Uterus (tissue), 4 donors: ENCODE measurements around the gene MPO. TPM values are rescaled to one million over a fixed set of nuclear protein-coding genes. Genes with fewer than 3 reads are reported as not detected.

ENCODE experiments used
- DNase-seq, 2 donors: peaks; one replicate each; pipeline ENCODE4 v3.0.0-alpha.2; 2019 to 2020
- H3K27ac ChIP-seq, 2 donors: fragments of 200-600 bp; sonication (generic); 1 replicate in 1 of 2; 2 replicates in 1 of 2; pipeline ENCODE4 v1.5.1; 2016 to 2018
- H3K27me3 ChIP-seq, 2 donors: fragments of 200-600 bp; sonication (generic); one replicate each; pipeline ENCODE4 v1.5.1; 2018 to 2019; ENCODE audit warnings: control low read depth in 1 of 2
- H3K36me3 ChIP-seq, 2 donors: fragments of 200-600 bp; sonication (generic); one replicate each; pipeline ENCODE4 v1.5.1; 2019; ENCODE audit warnings: control low read depth in 1 of 2
- H3K4me1 ChIP-seq, 2 donors: fragments of 200-600 bp; sonication (generic); one replicate each; pipeline ENCODE4 v1.5.1; 2018 to 2019; ENCODE audit warnings: control low read depth in 1 of 2
- H3K4me3 ChIP-seq, 2 donors: fragments of 200-600 bp; sonication (generic); 1 replicate in 1 of 2; 2 replicates in 1 of 2; pipeline ENCODE4 v1.5.1; 2018 to 2019; ENCODE audit warnings: mild to moderate bottlenecking in 1 of 2
- H3K9me3 ChIP-seq, 2 donors: fragments of 200-600 bp; sonication (generic); one replicate each; pipeline ENCODE4 v1.5.1; 2019; ENCODE audit warnings: control low read depth in 1 of 2
- POLR2A ChIP-seq, 2 donors: fragments of 450-650 bp; IDR thresholded peaks; one replicate each; pipeline ENCODE4 v1.6.1; 2016; ENCODE audit warnings: antibody characterized with exemption in 2 of 2, mild to moderate bottlenecking in 1 of 2, moderate library complexity in 1 of 2
- intact Hi-C: fragments of 100-400 bp; cut with DNase I; formaldehyde crosslinking; loops from one replicate; pipeline ENCODE4 v1.15.1; 2023; ENCODE audit warnings: low total_unique reads
- total RNA-seq, 4 donors: library from RNA; depleted of rRNA in 3 of 4; stranded (reverse); fragments of >200 nt in 3 of 4; gene quantifications; one replicate each; pipeline versions ENCODE4 v1.1.0 to v1.2.4, GENCODE V29; 2014 to 2023
- TF ChIP-seq, protein P1 (sequence below), 4 experiments: fragments of 200-600 bp in 2 of 4; fragments of 450-650 bp in 2 of 4; sonication (generic) in 2 of 4; IDR thresholded peaks; one replicate each; pipeline ENCODE4 v1.5.1; 2016 to 2019; ENCODE audit warnings: antibody characterized with exemption in 4 of 4, mild to moderate bottlenecking in 2 of 4, moderate library complexity in 1 of 4
- donor health status: DM: yes; HTN: yes; CAD: no.

Gene MPO
- total RNA-seq, 4 donors from 2014 or later = 0.79 to 21.7 TPM; not detected in 2

DNA sequence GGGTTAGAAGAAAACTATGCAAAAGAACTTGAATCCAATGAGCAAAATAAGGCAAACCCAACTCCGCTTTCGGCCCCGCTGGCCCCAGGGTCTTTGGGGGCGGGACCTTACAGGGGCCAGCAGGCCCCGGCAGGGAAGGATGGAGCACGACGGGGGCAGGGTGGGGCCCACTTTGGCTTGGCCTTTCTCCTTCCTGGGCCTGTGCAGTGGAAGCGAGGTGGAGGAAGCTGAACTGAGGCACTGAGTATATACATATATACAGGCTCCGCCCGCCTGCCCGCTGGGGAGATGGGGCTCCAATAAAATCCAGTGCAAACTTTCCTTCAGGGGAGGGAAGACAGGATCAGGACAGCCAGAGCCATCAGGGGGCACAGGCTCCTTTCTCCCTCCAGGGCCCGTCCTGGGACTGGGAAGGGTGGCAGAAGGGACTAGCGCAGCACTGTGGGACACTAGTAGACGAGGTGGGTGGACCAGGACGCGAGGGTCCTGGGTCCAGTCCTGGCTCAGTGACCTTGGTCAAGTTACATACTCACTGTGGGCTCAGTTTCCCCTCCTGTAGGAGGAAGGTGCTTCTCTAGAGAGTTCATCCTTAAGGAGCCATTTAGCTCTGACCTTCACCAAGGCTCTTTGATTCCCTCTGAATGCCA lies 20.9 kb upstream of the MPO start:
- H3K4me3 ChIP-seq = no peak overlapping the region
- no peaks in the 10 kb centered on the region for H3K9me3 ChIP-seq
- H3K27ac ChIP-seq = no peak overlapping the region
- H3K27me3 ChIP-seq = no peaks in the 10 kb centered on the region
- H3K36me3 ChIP-seq = no peaks in the 10 kb centered on the region
- no peak for TF ChIP-seq POLR2A (IDR thresholded peaks at IDR 0.05)
- H3K4me1 ChIP-seq = no peaks in the 10 kb centered on the region
- intact Hi-C loops = no loop called here
- no peak for DNase-seq

GRCh38 chr17:58300336-58300735 lies 19.6 kb upstream of the MPO start:
- H3K36me3 ChIP-seq = no peaks in the 10 kb centered on the region
- no peak overlapping the region for H3K27ac ChIP-seq
- no peaks in the 10 kb centered on the region for H3K27me3 ChIP-seq
- no peak overlapping the region for H3K4me3 ChIP-seq
- intact Hi-C loops = no loop called here
- no peaks in the 10 kb centered on the region for H3K9me3 ChIP-seq
- no peak for DNase-seq
- TF ChIP-seq, protein P1, sequence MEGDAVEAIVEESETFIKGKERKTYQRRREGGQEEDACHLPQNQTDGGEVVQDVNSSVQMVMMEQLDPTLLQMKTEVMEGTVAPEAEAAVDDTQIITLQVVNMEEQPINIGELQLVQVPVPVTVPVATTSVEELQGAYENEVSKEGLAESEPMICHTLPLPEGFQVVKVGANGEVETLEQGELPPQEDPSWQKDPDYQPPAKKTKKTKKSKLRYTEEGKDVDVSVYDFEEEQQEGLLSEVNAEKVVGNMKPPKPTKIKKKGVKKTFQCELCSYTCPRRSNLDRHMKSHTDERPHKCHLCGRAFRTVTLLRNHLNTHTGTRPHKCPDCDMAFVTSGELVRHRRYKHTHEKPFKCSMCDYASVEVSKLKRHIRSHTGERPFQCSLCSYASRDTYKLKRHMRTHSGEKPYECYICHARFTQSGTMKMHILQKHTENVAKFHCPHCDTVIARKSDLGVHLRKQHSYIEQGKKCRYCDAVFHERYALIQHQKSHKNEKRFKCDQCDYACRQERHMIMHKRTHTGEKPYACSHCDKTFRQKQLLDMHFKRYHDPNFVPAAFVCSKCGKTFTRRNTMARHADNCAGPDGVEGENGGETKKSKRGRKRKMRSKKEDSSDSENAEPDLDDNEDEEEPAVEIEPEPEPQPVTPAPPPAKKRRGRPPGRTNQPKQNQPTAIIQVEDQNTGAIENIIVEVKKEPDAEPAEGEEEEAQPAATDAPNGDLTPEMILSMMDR (IDR thresholded peaks at IDR 0.05) = no peak
- no peak for TF ChIP-seq POLR2A (IDR thresholded peaks at IDR 0.05)
- no peaks in the 10 kb centered on the region for H3K4me1 ChIP-seq

GRCh38 chr17:58294034-58294433 lies 13.3 kb upstream of the MPO start:
- H3K36me3 ChIP-seq = no peaks in the 10 kb centered on the region
- H3K4me1 ChIP-seq = no peaks in the 10 kb centered on the region
- H3K27ac ChIP-seq = no peak overlapping the region
- H3K9me3 ChIP-seq = no peaks in the 10 kb centered on the region
- H3K4me3 ChIP-seq = no peak overlapping the region
- TF ChIP-seq POLR2A (IDR thresholded peaks at IDR 0.05) = no peak
- TF ChIP-seq, protein P1 (IDR thresholded peaks at IDR 0.05) = no peak
- no peaks in the 10 kb centered on the region for H3K27me3 ChIP-seq
- intact Hi-C loops = no loop called here
- no peak for DNase-seq

DNA sequence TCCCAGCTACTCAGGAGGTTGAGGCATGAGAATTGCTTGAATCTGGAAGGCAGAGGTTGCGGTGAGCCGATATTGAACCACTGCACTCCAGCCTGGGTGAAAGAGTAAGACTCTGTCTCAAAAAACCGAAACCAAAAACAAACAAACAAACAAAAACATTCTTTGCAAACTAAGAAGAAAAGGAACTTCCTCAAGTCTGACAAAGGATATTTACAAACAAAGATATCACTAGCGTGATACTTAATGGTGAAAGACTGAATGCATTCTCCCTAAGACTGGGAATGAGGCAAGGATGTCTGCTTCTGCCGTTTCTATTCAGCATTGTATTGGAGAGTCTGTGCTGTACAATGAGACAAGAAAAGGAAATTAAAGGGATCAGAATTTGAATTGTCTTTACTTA lies 10.5 kb upstream of the MPO start:
- H3K36me3 ChIP-seq = no peaks in the 10 kb centered on the region
- no peaks in the 10 kb centered on the region for H3K4me1 ChIP-seq
- no peak overlapping the region for H3K4me3 ChIP-seq
- TF ChIP-seq POLR2A (IDR thresholded peaks at IDR 0.05) = no peak
- TF ChIP-seq, protein P1 (IDR thresholded peaks at IDR 0.05) = no peak
- H3K27ac ChIP-seq = no peak overlapping the region
- intact Hi-C loops = no loop called here
- no peaks in the 10 kb centered on the region for H3K9me3 ChIP-seq
- no peaks in the 10 kb centered on the region for H3K27me3 ChIP-seq
- no peak for DNase-seq

DNA sequence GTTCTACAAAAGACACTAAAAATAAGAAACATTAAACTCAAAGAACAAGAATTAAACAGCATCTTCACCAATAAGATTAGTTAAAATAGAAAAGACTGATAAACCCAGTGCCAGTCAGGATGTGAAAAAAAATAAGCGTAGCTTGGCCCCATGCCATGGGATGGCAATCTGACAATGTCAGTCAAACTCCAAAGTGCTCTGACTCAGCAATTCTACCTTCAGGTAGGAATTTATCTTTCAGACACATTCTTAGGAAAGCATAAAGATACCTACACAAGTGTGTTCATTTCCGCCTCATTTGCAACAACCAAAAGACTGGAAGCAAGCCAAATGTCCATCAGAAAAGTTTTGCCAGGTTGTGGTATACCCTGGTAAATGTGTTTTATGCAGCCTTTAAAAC lies 9.1 kb upstream of the MPO start:
- intact Hi-C loops = no loop called here
- H3K9me3 ChIP-seq = no peaks in the 10 kb centered on the region
- TF ChIP-seq POLR2A (IDR thresholded peaks at IDR 0.05) = no peak
- TF ChIP-seq, protein P1 (IDR thresholded peaks at IDR 0.05) = no peak
- no peak overlapping the region for H3K27ac ChIP-seq
- no peaks in the 10 kb centered on the region for H3K4me1 ChIP-seq
- H3K36me3 ChIP-seq = no peaks in the 10 kb centered on the region
- H3K4me3 ChIP-seq = no peak overlapping the region
- no peaks in the 10 kb centered on the region for H3K27me3 ChIP-seq
- DNase-seq = no peak

GRCh38 chr17:58285422-58285810 lies 4.7 kb upstream of the MPO start:
- intact Hi-C loops = no loop called here
- Histone ChIP-seq H3K9me3 (no peaks in the 10 kb centered on the region), H3K4me1 (no peaks in the 10 kb centered on the region), H3K27ac (no peak overlapping the region), H3K27me3 (no peaks in the 10 kb centered on the region), H3K36me3 (no peaks in the 10 kb centered on the region), H3K4me3 (no peak overlapping the region)
- TF ChIP-seq, protein P1 (IDR thresholded peaks at IDR 0.05) = no peak
- TF ChIP-seq POLR2A (IDR thresholded peaks at IDR 0.05) = no peak
- DNase-seq = no peak
